Measurements from ENCODE around the gene CACNB2.

The CACNB2 gene

GRCh38 chr10:18472977-18473376 is 332.8 kb downstream of the CACNB2 start:
- no peak for DNase-seq

GRCh38 chr10:18473424-18474117 is 333.3 kb downstream of the CACNB2 start:
- DNase-seq: no peak

DNA sequence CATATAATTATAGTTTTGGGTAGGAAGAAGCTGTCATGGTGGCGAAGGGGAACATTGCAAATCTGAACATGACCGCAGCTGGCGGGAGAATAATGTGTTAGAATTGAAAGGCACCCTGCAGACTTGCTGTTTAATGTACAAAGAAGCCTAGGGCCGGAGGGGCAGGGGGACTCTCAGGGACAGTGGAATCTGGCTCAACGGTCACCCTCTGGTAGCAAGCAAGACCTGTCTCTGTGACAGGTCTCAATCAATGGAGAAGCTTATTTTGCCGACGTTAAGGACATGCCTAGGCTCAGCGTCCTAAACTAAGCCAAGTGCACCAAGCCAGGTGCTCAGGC is 333.9 kb downstream of the CACNB2 start:
- no peak for DNase-seq

GRCh38 chr10:18476076-18476647 is 335.9 kb downstream of the CACNB2 start:
- no peak for DNase-seq

DNA sequence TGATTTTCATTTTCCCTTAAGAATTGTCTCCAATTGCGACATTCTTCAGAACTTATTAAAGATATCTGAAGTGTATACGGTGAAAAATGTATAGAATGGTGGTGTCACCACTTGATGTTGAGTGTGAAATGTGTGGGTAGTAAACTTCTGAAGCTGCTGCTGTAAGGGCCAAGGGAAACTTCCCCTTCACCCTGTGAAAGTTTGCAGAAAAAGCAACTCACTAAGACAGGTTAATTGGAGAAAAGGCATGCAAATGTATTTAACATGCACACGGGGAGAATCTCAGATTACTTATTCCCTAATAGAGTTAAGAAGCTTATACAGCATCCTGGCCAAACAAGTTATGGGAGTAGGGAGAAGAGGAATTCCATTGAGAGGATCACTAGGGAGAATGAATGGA is 338.1 kb downstream of the CACNB2 start:
- DNase-seq: no peak

- DNase-seq: no peak
These were observed 339.3 kb downstream of the CACNB2 start for GRCh38 chr10:18479502-18479901.

- DNase-seq: no peak
These were observed 343.4 kb downstream of the CACNB2 start for GRCh38 chr10:18483516-18484186.

- no peak for DNase-seq
These were observed 346.2 kb downstream of the CACNB2 start for GRCh38 chr10:18486438-18486837.

GRCh38 chr10:18490755-18491154 is 350.5 kb downstream of the CACNB2 start:
- DNase-seq: no peak

DNA sequence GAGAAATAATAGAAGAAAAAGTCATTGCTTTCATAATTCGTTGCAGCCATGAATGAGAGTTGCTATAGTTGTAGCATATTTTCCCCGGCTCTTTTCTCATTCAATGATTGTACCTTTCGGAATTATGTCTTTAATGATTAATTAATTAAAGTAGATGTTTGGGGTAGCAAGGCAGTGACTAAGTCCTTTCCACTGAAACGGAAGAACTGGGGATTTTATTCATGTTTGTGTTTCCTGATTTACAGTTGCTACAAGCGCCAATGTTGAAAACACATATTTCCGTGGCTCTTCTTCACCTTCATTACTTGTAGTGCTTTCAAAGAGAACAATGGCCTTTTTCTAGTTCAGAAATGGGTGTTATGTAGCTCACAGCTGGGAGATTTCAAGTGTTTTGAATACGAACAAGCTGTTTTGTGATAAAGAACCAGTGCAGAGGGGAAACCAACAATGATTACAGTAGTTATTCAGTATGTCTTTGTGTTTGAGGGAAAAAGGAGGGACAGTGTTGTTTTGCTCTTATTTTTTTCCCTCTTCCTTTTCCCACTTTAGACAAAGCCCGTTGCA is 357.7 kb downstream of the CACNB2 start:
- DNase-seq: no peak

GRCh38 chr10:18498998-18499397 is 358.8 kb downstream of the CACNB2 start:
- no peak for DNase-seq

- no peak for DNase-seq
These were observed 360.4 kb downstream of the CACNB2 start for GRCh38 chr10:18500576-18500975.

GRCh38 chr10:18501198-18501597 is 361.0 kb downstream of the CACNB2 start:
- DNase-seq: peak; percentile 48

GRCh38 chr10:18501629-18502028 is 361.4 kb downstream of the CACNB2 start:
- no peak for DNase-seq

DNA sequence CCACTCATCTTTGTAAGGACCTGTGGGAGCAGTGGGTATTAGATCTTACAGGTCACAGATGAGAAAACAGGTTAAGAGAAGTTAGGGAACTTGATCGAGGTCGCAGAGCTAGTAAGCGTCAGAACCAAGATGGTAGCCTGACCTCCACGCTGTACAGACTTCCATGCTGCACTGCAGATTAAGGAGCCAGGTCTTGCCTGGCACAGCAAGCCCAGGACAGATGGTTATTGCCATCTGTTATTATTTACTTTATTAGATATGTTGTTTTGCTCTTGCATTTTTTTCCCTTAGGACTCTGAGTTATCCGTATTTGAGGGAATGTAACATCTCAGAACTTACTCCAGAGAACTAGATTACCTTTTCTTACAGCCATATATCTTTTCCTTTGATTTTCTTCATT is 363.9 kb downstream of the CACNB2 start:
- DNase-seq: no peak

- DNase-seq: peak; percentile 49
These were observed 365.4 kb downstream of the CACNB2 start for GRCh38 chr10:18505456-18506118.

DNA sequence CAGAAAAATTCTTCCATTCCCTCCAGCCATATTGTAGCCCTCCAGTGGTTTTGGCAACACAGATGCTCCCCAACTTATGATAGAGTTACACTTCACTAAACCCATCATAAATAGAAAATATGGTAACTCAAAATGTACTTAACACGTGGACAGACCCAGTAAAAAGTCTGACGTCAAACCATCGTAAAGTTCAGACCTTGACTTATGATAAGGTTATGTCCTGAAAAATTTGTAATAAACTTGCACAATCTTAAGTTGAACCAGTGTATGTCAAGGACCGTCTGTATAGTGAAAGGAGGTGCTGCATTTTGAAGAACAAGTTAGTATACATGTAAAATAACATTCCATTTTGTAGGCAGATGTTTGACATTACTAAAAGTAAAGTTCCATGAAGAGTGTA is 368.4 kb downstream of the CACNB2 start:
- no peak for DNase-seq

- DNase-seq: no peak
These were observed 374.3 kb downstream of the CACNB2 start for GRCh38 chr10:18514537-18514936.

GRCh38 chr10:18516851-18517250 is 376.6 kb downstream of the CACNB2 start:
- no peak for DNase-seq

GRCh38 chr10:18523025-18523424 is 382.8 kb downstream of the CACNB2 start:
- peak; percentile 13 for DNase-seq

- no peak for DNase-seq
These were observed 383.6 kb downstream of the CACNB2 start for GRCh38 chr10:18523858-18524257.

- no peak for DNase-seq
These were observed 387.5 kb downstream of the CACNB2 start for GRCh38 chr10:18527687-18528086.

GRCh38 chr10:18528292-18528691 is 388.1 kb downstream of the CACNB2 start:
- DNase-seq: no peak
